Endothelial cell of umbilical vein (primary cell): ENCODE measurements around the gene TNFRSF8. TPM values are rescaled to one million over a fixed set of nuclear protein-coding genes. Genes with fewer than 3 reads are reported as not detected.

ENCODE experiments used
- BruUV-seq: library from RNA; stranded (reverse); fragments of 400-500 nt; replicated peaks from 2 replicates; lab custom pipeline; 2021; lab: Mats Ljungman, UMichigan
- CTCF ChIA-PET: fragments of 300-600, 350-600 bp; sonication (Branson Sonifier 250); formaldehyde crosslinking; loops from one replicate; lab custom pipeline; 2021; ENCODE audit warnings: antibody characterized with exemption, inconsistent platforms; lab: Charles Lee
- POLR2A ChIA-PET: fragments of 300-600, 350-600 bp; sonication (Branson Sonifier 250); formaldehyde crosslinking; loops from one replicate; lab custom pipeline; 2021; ENCODE audit warnings: antibody characterized with exemption, inconsistent platforms; lab: Charles Lee
- DNase-seq: peaks from one replicate; pipeline ENCODE4 v3.0.0-alpha.2; 2011; ENCODE audit warnings: low read depth, low spot score
- FAIRE-seq: peaks from 2 replicates; lab custom pipeline; 2011; peaks lifted over from hg19 to GRCh38; lab: Jason Lieb, UNC
- H2AFZ ChIP-seq: 2 replicates; pipeline ENCODE4 v1.6.0; 2012; ENCODE audit warnings: low read depth, low read length, control low read depth, inconsistent platforms
- H3K27ac ChIP-seq: 2 replicates; pipeline ENCODE4 v1.5.1; 2011; ENCODE audit warnings: low read depth, mild to moderate bottlenecking, control low read depth, low read length, moderate library complexity; ENCODE audit not compliant: insufficient read depth
- H3K27me3 ChIP-seq, 2 experiments: 2 replicates each; pipeline versions ENCODE4 v1.6.0 to v1.6.1; 2011; ENCODE audit warnings: low read length in 2 of 2, mixed read lengths in 1 of 2; ENCODE audit not compliant: control insufficient read depth in 2 of 2, insufficient read depth in 2 of 2
- H3K36me3 ChIP-seq, 2 experiments: 2 replicates in 1 of 2; 3 replicates in 1 of 2; pipeline ENCODE4 v1.5.1; 2011; ENCODE audit warnings: low read length in 2 of 2, mild to moderate bottlenecking in 1 of 2, moderate library complexity in 1 of 2; ENCODE audit not compliant: control insufficient read depth in 2 of 2, insufficient read depth in 2 of 2; ENCODE audit errors: extremely low read depth in 1 of 2
- H3K4me1 ChIP-seq: 3 replicates; pipeline ENCODE4 v1.5.1; 2011; ENCODE audit warnings: mild to moderate bottlenecking, low read length; ENCODE audit not compliant: control insufficient read depth, insufficient read depth; ENCODE audit errors: extremely low read depth
- H3K4me2 ChIP-seq: 2 replicates; pipeline ENCODE4 v1.6.1; 2011; ENCODE audit warnings: low read length, control low read depth, mixed read lengths; ENCODE audit not compliant: insufficient read depth
- H3K4me3 ChIP-seq, 3 experiments: fragments of 200-600 bp in 1 of 3; sonication (generic), shearing (Covaris generic) in 1 of 3; replicated peaks in 1 of 3; 2 replicates each; pipeline ENCODE4 v1.5.1; 2011 to 2016; ENCODE audit warnings: control low read depth in 3 of 3, low read length in 3 of 3, mild to moderate bottlenecking in 2 of 3, inconsistent platforms in 1 of 3, low read depth in 1 of 3, moderate library complexity in 1 of 3; ENCODE audit not compliant: insufficient read depth in 1 of 3
- H3K79me2 ChIP-seq: 2 replicates; pipeline ENCODE4 v1.6.0; 2012; ENCODE audit warnings: low read length, inconsistent platforms; ENCODE audit not compliant: control insufficient read depth, insufficient read depth
- H3K9ac ChIP-seq: replicated peaks from 2 replicates; pipeline ENCODE3; 2011; ENCODE audit warnings: low read length, control low read depth; ENCODE audit not compliant: insufficient read depth; ENCODE audit errors: extremely low read depth
- H3K9me1 ChIP-seq: replicated peaks from 3 replicates; pipeline ENCODE4 v1.6.0; 2011; ENCODE audit warnings: mild to moderate bottlenecking, low read length; ENCODE audit not compliant: control insufficient read depth, insufficient read depth; ENCODE audit errors: extremely low read depth
- H3K9me3 ChIP-seq: replicated peaks from 2 replicates; pipeline ENCODE4 v1.5.1; 2012; ENCODE audit warnings: low read length, inconsistent platforms; ENCODE audit not compliant: control insufficient read depth, insufficient read depth
- H4K20me1 ChIP-seq: replicated peaks from 2 replicates; pipeline ENCODE3; 2011; ENCODE audit warnings: mild to moderate bottlenecking, low read length; ENCODE audit not compliant: control insufficient read depth, insufficient read depth; ENCODE audit errors: extremely low read depth
- EZH2 ChIP-seq: IDR thresholded peaks from 2 replicates; pipeline ENCODE4 v1.6.1; 2012; ENCODE audit warnings: borderline replicate concordance, low read depth, mild to moderate bottlenecking, moderate library complexity, low read length, inconsistent platforms; ENCODE audit not compliant: severe bottlenecking
- FOS ChIP-seq: IDR thresholded peaks from 2 replicates; pipeline ENCODE4 v1.6.1; 2011; ENCODE audit warnings: mild to moderate bottlenecking, low read length, moderate library complexity, borderline replicate concordance; ENCODE audit not compliant: insufficient read depth
- GATA2 ChIP-seq: IDR thresholded peaks from 2 replicates; pipeline ENCODE4 v1.7.0; 2011; ENCODE audit warnings: low read depth, mild to moderate bottlenecking, moderate library complexity, mixed read lengths, low read length; ENCODE audit not compliant: insufficient read length, insufficient read depth
- JUN ChIP-seq: IDR thresholded peaks from 2 replicates; pipeline ENCODE4 v1.6.1; 2011; ENCODE audit warnings: borderline replicate concordance, low read depth; ENCODE audit not compliant: insufficient read length, insufficient read depth
- MYC ChIP-seq: IDR thresholded peaks from one replicate; pipeline ENCODE4 v1.6.1; 2011; ENCODE audit warnings: mild to moderate bottlenecking, low read depth, low read length
- POLR2A ChIP-seq: IDR thresholded peaks from 2 replicates; pipeline ENCODE4 v1.6.1; 2012; ENCODE audit warnings: low read depth, mild to moderate bottlenecking, control low read depth, low read length
- POLR2AphosphoS5 ChIP-seq: IDR thresholded peaks from 2 replicates; pipeline ENCODE4 v1.6.1; 2012; ENCODE audit warnings: low read depth, mild to moderate bottlenecking, control low read depth, low read length, moderate library complexity; ENCODE audit not compliant: insufficient read depth
- dilution Hi-C: fragments of 300-500 bp; cut with MboI; formaldehyde crosslinking; loops from one replicate; pipeline ENCODE4 v1.15.0; 2019; ENCODE audit warnings: low sequenced_read_pairs; ENCODE audit not compliant: extremely low pct_ligation_motif_present
- intact Hi-C: fragments of 100-400 bp; cut with micrococcal nuclease; formaldehyde crosslinking; loops from one replicate; pipeline ENCODE4 v1.10.0; 2022
- polyA plus RNA-seq, 4 experiments: library from polyadenylated mRNA; depleted of rRNA in 3 of 4; stranded (reverse) in 3 of 4; unstranded in 1 of 4; fragments of >200 nt; gene quantifications; 2 replicates each; pipeline versions ENCODE4 v1.2.1 to v1.2.3, GENCODE V29; 2011 to 2012; ENCODE audit warnings: missing spikeins in 1 of 4
- total RNA-seq: library from RNA; stranded (reverse); gene quantifications from 2 replicates; pipeline ENCODE4 v1.2.3, GENCODE V29; 2021
- TF ChIP-seq, protein P1 (sequence below), 2 donors: IDR thresholded peaks; 1 replicate in 1 of 2; 2 replicates in 1 of 2; pipeline ENCODE4 v1.5.1; 2011; ENCODE audit warnings: low read length in 2 of 2, mild to moderate bottlenecking in 2 of 2, moderate library complexity in 2 of 2, control low read depth in 1 of 2, inconsistent platforms in 1 of 2, low read depth in 1 of 2; ENCODE audit not compliant: insufficient read depth in 1 of 2; ENCODE audit errors: extremely low read depth in 1 of 2
- TF ChIP-seq, protein P2 (sequence below): IDR thresholded peaks from 2 replicates; pipeline ENCODE4 v1.6.1; 2011; ENCODE audit not compliant: insufficient read depth, insufficient read length

The TNFRSF8 gene
- total and polyA plus RNA-seq, 2 donors (not counting 3 experiments of a cell fraction or from before 2014, with no cell fraction given) = 0.47 TPM; not detected in 1

GRCh38 chr1:12113433-12114339 lies 50.6 kb downstream of the TNFRSF8 start:
- no TSS peak for BruUV-seq

More at GRCh38 chr1:12113433-12114339, 50.6 kb downstream of the TNFRSF8 start:
- H4K20me1 ChIP-seq = no peaks in the 10 kb centered on the region
- no peak for FAIRE-seq
- no peak for TF ChIP-seq GATA2
- no peak for TF ChIP-seq POLR2AphosphoS5
- TF ChIP-seq, protein P1, sequence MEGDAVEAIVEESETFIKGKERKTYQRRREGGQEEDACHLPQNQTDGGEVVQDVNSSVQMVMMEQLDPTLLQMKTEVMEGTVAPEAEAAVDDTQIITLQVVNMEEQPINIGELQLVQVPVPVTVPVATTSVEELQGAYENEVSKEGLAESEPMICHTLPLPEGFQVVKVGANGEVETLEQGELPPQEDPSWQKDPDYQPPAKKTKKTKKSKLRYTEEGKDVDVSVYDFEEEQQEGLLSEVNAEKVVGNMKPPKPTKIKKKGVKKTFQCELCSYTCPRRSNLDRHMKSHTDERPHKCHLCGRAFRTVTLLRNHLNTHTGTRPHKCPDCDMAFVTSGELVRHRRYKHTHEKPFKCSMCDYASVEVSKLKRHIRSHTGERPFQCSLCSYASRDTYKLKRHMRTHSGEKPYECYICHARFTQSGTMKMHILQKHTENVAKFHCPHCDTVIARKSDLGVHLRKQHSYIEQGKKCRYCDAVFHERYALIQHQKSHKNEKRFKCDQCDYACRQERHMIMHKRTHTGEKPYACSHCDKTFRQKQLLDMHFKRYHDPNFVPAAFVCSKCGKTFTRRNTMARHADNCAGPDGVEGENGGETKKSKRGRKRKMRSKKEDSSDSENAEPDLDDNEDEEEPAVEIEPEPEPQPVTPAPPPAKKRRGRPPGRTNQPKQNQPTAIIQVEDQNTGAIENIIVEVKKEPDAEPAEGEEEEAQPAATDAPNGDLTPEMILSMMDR (IDR thresholded peaks at IDR 0.05; ENCODE audit: extremely low read depth in 1 of 2, insufficient read depth in 1 of 2, low read depth in 1 of 2, low read length in 2 of 2) = no peak
- TF ChIP-seq MYC = no peak
- no peak for TF ChIP-seq JUN
- TF ChIP-seq EZH2 = no peak
- TF ChIP-seq, protein P2, sequence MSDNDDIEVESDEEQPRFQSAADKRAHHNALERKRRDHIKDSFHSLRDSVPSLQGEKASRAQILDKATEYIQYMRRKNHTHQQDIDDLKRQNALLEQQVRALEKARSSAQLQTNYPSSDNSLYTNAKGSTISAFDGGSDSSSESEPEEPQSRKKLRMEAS = no peak
- no peak for TF ChIP-seq POLR2A
- no peak for TF ChIP-seq FOS
- H3K9me1 ChIP-seq = no peaks in the 10 kb centered on the region
- POLR2A ChIA-PET = no interaction called here
- H3K27me3 ChIP-seq = peaks cover 0 to 3% of the 10 kb centered on the region in 2 experiments
- H3K4me1 ChIP-seq = no peaks in the 10 kb centered on the region
- H3K4me2 ChIP-seq = no peak overlapping the region
- H2AFZ ChIP-seq = no peak overlapping the region
- no peak overlapping the region for H3K27ac ChIP-seq
- CTCF ChIA-PET = interaction anchor here (1.1 to 3.4 kb wide), 5 partner anchors 10 to 163 kb away, joined by 3 to 18 read pairs (median 6); no protein-coding TSS in a partner anchor
- dilution Hi-C loops = no loop called here
- no peak for DNase-seq
- intact Hi-C loops = no loop called here
- no peak overlapping the region for H3K9ac ChIP-seq
- H3K9me3 ChIP-seq = no peaks in the 10 kb centered on the region
- H3K79me2 ChIP-seq = no peaks in the 10 kb centered on the region
- H3K36me3 ChIP-seq = no peaks in the 10 kb centered on the region
- H3K4me3 ChIP-seq = no peak overlapping the region
